Stimulated activated naive CD4-positive, alpha-beta T cell (primary cell): ENCODE measurements around the gene MAP2K7.

ENCODE experiments used
- DNase-seq, 6 experiments: peaks; one replicate each; lab custom pipeline; 2025; lab: John Stamatoyannopoulos, UW

The MAP2K7 gene

GRCh38 chr19:7866399-7867091 lies 37.1 kb upstream of the MAP2K7 start:
- no peak for DNase-seq

GRCh38 chr19:7867092-7867844 lies 36.4 kb upstream of the MAP2K7 start:
- no peak for DNase-seq

GRCh38 chr19:7868326-7868670 lies 35.4 kb upstream of the MAP2K7 start:
- peak in 1 of 6 experiments; percentile 39 for DNase-seq

- DNase-seq = peak in 5 of 6 experiments; percentile 74 to 99 (median 87)
Observed at GRCh38 chr19:7868671-7869452, 34.8 kb upstream of the MAP2K7 start.

GRCh38 chr19:7869453-7869909 lies 34.2 kb upstream of the MAP2K7 start:
- DNase-seq = peak; percentile 79 to 99 (median 90)

- DNase-seq = peak; percentile 59 to 87 (median 80)
Observed at GRCh38 chr19:7869910-7870511, 33.7 kb upstream of the MAP2K7 start.

- peak in 5 of 6 experiments; percentile 43 to 76 (median 65) for DNase-seq
Observed at GRCh38 chr19:7870571-7871436, 32.9 kb upstream of the MAP2K7 start.

GRCh38 chr19:7871437-7872305 lies 32.0 kb upstream of the MAP2K7 start:
- peak; percentile 78 to 97 (median 88) for DNase-seq

- DNase-seq = no peak
Observed at GRCh38 chr19:7872306-7873204, 31.1 kb upstream of the MAP2K7 start.

- DNase-seq = peak in 1 of 6 experiments; percentile 11
Observed at GRCh38 chr19:7873304-7874075, 30.2 kb upstream of the MAP2K7 start.

GRCh38 chr19:7874076-7874896 lies 29.4 kb upstream of the MAP2K7 start, which contains the start of gene PRR36:
TSS of gene PRR36 (minus strand) at chr19:7874390. CDS start at chr19:7873689, 701 bp downstream.
- DNase-seq = no peak

- DNase-seq = no peak
Observed at GRCh38 chr19:7874897-7875273, 28.8 kb upstream of the MAP2K7 start.

- no peak for DNase-seq
Observed at GRCh38 chr19:7877249-7877836, 26.3 kb upstream of the MAP2K7 start.

- DNase-seq = no peak
Observed at GRCh38 chr19:7879111-7879807, 24.4 kb upstream of the MAP2K7 start.

- no peak for DNase-seq
Observed at GRCh38 chr19:7879836-7880235, 23.8 kb upstream of the MAP2K7 start.

GRCh38 chr19:7881910-7882309 lies 21.8 kb upstream of the MAP2K7 start:
- no peak for DNase-seq
